B cell (primary cell): ENCODE measurements around the gene MTF1.

Experiments used
- CTCF ChIP-seq: fragments of 200-600 bp; IDR thresholded peaks from one replicate; pipeline ENCODE4 v1.8.0; 2022; ENCODE audit warnings: antibody characterized with exemption, mild to moderate bottlenecking
- EZH2 ChIP-seq: IDR thresholded peaks from 2 replicates; pipeline ENCODE4 v1.6.1; 2012; ENCODE audit warnings: borderline replicate concordance, low read depth, mild to moderate bottlenecking, moderate library complexity, low read length; ENCODE audit not compliant: insufficient read depth, poor library complexity, severe bottlenecking

GRCh38 chr1:37824001-37824400, 35.4 kb downstream of the MTF1 start:
- TF ChIP-seq CTCF, result no peak
- no peak for TF ChIP-seq EZH2
